SHP77 (cell line): ENCODE results near the gene RASGRP2.

Experiments
- DNase-seq, 2 experiments: peaks; one replicate each; lab custom pipeline; 2025; lab: John Stamatoyannopoulos, UW

Gene RASGRP2

GRCh38 chr11:64743591-64744543 is at the start of gene RASGRP2:
Gene RASGRP2 (minus strand): TSS chr11:64744142. CDS start chr11:64742866, 1,276 bp downstream.
- DNase-seq: no peak

GRCh38 chr11:64792482-64792881 is 48.5 kb upstream of the RASGRP2 start:
- DNase-seq: no peak

GRCh38 chr11:64791781-64792291 is 47.9 kb upstream of the RASGRP2 start:
- no peak for DNase-seq

GRCh38 chr11:64790205-64791095 is 46.5 kb upstream of the RASGRP2 start:
- DNase-seq: no peak

GRCh38 chr11:64789331-64790204 is 45.6 kb upstream of the RASGRP2 start:
- DNase-seq: no peak

GRCh38 chr11:64788321-64789215 is 44.6 kb upstream of the RASGRP2 start:
- DNase-seq: no peak

- DNase-seq: peak; percentile 47 to 52
Measured at GRCh38 chr11:64787526-64788320, 43.8 kb upstream of the RASGRP2 start.

GRCh38 chr11:64786308-64786707 is 42.4 kb upstream of the RASGRP2 start:
- no peak for DNase-seq

GRCh38 chr11:64784813-64785581 is 41.1 kb upstream of the RASGRP2 start:
- DNase-seq: no peak

- peak; percentile 99 for DNase-seq
Measured at GRCh38 chr11:64778473-64779298, 34.7 kb upstream of the RASGRP2 start, which contains the start of gene SF1. Gene SF1 (minus strand): TSS chr11:64778542. CDS start chr11:64778392, 150 bp downstream.

- DNase-seq: no peak
Measured at GRCh38 chr11:64778223-64778472, 34.2 kb upstream of the RASGRP2 start.

- peak; percentile 58 to 79 for DNase-seq
Measured at GRCh38 chr11:64777449-64778222, 33.7 kb upstream of the RASGRP2 start.

- no peak for DNase-seq
Measured at GRCh38 chr11:64776875-64777274, 32.9 kb upstream of the RASGRP2 start.

- DNase-seq: no peak
Measured at GRCh38 chr11:64776425-64776824, 32.5 kb upstream of the RASGRP2 start.

GRCh38 chr11:64774144-64774543 is 30.2 kb upstream of the RASGRP2 start:
- no peak for DNase-seq

GRCh38 chr11:64772303-64773018 is 28.5 kb upstream of the RASGRP2 start:
- DNase-seq: no peak

GRCh38 chr11:64771861-64772260 is 27.9 kb upstream of the RASGRP2 start:
- DNase-seq: no peak
